GM19395 (cell line): ENCODE data around the gene AMOTL1.
"Not testable (repeated sequence)": the region's sequence is repeated elsewhere in the genome, so short reads cannot be mapped to it uniquely, and the experiment has no call there.

Source experiments
- ATAC-seq: cut with Tn5 transposase; IDR thresholded peaks from one replicate; pipeline ENCODE4 v1.9.1; 2021; ENCODE audit warnings: mild to moderate bottlenecking, moderate library complexity; ENCODE audit not compliant: unreplicated experiment

AMOTL1 gene

DNA sequence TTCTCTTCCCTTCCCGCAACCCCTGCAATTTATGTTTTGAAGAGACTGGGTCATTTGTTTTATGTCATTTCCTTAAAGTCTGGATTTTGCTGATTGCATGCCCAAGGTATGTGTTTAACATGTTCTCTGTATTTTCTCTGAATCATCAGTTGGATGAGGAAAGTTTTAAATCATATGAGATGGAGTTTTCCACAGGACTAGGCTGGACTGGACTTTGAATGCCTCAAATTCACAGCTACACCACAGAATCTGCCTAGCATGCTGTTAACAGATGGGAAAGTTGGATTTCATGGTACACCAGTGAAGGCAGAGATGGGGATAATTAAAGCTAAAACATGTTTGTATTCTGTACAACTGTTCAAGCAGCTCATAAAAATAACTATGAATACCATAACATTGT, 142.6 kb downstream of the AMOTL1 start:
- no peak for ATAC-seq

DNA sequence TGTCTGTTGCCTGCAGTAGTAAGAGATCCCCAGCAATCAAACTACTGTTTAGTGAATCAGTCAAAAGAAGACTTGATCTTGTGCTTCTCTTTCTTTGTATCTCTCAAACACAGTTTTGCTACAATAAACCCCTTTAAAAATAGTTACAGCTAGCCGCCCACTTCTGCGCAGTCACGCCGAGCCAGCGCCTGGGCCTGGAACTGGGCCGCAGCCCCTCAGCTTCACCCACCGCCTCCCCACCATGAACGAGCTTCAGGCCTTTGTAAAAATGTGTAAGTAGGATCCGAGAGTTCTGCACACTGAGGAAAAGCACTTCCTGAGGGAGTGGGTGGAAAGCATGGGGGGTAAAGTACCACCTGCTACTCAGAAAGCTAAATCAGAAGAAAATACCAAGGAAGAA, 144.7 kb downstream of the AMOTL1 start:
- no peak for ATAC-seq

DNA sequence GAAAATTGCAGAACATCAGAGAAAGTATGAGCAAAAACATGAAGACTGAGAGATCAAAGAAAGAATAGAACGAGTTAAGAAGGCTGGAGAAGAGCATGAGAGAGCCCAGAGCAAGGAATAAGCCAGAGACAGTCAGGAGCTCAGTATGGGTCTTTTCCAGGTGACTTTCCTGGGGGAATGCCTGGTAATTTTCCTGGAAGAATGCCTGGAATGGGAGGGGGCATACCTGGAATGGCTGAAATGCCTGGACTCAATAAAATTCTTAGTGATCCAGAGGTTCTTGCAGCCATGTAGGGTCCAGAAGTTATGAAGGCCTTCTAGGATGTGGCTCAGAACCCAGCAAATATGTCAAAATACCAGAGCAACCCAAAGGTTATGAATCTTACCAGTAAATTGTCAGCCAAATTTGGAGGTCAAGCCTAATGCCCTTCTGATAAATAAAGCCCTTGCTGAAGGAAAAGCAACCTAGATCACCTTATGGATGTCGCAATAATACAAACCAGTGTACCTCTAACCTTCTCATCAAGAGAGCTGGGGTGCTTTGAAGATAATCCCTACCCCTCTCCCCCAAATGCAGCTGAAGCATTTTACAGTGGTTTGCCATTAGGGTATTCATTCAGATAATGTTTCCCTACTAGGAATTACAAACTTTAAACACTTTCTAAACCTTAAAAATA, 145.7 kb downstream of the AMOTL1 start:
- ATAC-seq, result not testable (repeated sequence)

DNA sequence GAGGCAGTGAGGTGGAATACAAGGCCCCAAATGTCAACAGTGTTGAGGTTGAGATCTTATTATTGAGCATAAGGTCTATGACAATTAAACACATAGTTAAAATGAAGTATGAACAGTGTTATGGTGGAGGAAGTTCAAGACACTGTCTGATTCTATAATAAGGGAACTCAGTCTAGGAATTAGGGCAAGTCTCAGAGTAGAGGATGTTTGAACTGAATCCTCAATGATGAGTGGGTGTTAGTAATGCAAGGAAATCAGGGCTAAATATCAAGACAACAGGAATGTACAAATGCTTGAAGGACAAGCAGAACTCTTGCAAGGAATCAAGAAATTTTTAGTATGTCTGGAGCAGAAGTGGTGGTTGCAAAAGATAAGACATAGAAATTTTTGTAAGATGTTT, 152.2 kb downstream of the AMOTL1 start:
- no peak for ATAC-seq

DNA sequence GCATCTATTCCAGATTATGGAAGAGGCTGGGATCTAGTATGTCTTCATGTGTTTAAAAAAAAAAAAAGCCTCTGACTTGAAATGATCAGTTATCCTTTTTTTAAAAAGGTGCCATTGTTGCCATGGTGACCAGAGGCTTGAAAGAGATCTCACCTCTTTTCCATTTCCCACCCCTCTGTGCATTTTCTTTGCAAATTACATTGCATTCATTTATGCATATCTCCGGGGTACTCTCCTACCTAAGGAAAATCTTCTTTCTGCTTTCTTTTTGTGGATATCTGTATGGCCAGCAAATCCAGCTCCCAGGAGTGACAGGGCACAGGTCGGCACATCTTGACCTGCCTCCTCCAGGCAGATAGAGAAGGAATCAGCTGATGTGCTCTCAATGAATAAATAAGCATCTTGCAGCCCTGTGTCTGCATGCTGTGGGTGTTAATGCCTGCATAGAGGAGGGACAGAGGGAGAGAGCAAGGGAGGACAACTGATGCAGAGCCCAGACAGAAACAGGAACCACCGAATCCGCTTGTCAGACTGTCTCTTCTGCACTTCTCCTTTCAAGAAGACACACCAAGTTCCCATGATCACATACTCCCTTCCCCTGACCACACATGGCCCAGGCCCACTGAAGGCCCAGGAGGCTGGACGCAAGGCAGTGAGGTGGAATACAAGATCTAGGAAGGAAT, 154.3 kb downstream of the AMOTL1 start:
- no peak for ATAC-seq

DNA sequence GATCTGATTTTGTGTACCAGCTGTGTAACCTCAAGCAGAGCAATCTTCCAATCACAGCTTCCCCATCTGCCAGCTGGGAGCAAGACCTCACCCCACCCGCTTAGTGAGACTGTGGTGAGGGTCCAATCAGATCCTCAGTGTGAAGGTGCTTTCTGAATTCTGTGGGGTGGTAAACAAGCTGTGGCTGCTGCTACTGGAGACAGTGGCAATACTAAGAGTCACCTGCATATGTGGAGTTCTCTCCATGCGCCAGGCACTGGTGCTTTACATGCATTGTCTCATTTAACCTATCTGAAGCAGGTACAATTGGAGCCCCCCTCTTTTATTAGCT, 154.8 kb downstream of the AMOTL1 start:
- ATAC-seq, result no peak

DNA sequence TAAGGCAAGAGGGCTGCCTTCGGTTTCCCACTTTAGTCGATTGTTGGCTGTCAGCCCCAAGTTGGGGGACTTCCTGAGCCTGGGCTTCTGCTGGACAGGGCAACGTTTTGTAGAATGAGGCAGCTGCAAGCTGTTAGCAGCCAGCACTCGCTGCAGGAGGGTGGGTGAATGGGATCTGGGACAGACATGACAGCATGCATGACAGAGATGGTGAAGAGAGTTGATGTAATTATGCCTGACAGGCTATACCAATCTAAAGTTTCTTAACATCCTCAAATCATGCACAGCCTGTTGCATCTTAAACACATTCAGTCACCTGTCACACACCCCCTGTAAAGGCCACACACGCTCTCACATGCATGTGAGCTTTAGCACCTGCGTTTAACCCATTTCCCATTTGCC, 156.0 kb downstream of the AMOTL1 start:
- ATAC-seq, result no peak

DNA sequence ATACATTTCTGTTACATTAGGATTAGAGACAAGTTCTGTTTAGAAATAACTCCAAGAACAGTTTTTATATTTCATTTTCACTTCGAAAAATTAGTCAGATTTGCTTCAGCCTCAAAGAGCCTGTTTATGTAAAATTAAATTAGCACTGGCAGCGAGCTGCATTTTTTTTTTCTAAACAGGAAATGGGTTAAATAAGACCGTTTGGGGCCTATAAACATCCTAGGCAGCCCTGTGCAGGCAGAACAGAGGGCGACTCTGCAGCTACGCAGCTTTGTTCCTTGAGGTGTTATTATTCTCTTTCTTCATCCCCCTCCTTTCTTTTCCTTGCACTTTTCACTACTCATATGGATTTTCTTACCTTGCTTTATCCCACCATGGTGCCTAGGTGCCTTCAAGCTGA, 156.5 kb downstream of the AMOTL1 start:
- no peak for ATAC-seq

DNA sequence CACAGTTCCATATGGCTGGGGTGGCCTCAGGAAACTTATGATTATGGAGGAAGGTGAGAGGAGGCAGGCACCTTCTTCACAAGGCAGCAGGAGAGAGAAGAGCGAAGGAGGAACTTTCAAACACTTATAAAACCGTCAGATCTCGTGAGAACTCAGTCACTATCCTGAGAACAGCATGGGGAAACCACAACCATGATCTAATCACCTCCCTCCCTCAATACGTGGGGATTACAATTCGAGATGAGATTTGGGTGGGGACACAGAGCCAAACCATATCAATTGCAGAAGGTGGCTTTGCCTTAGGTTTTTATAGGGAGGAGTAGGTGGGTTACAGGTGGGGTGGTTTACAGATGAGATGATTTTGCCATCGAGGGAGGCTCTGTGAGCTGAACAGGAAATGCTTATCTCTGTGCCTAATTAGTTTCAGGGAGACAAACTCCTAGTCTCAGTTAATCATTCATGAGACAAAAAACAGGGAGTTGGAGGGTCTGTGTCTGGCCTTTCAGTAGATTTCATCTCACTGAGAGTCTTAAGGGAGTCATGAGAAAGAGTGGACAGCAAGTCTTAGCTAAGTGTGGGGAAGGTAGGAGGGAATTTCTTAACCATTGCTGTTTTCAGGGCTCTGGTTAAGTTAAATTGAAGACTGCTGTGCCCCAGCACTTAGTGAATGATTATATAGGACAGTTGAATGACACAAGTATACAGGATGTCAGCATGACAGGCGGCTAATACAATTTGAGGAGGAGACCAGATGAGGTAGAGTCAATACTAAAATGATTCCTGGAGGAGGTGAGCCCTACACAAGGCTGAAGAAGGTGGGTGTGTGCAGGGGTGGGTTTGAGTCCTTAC, 157.5 kb downstream of the AMOTL1 start:
- ATAC-seq, result peak; percentile 71

DNA sequence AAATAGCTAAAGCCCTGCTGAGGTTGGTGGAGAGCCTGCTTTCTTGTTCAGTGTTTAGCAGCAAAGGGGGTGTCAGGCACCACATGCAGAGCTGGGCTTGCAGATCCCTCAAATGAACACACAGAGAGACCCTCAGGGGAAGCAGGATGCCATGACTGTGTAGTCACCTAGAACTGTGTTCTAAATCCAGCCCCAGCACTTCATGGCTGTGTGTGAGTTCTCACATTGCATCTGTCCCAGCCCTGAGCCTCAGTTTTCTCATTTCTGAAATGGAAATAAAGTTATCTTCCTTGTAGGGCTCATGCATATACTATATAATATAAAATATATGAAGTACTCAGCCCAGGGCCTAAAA, 158.1 kb downstream of the AMOTL1 start:
- ATAC-seq, result no peak
